ENCODE data around the gene GRK5.

Gene GRK5

GRCh38 chr10:119362122-119362521 is 154.8 kb downstream of the GRK5 start:
- H3K4me3 ChIP-seq (ENCODE audit: low read depth, low read length), result no peak overlapping the region
- TF ChIP-seq CTCF (IDR thresholded peaks at IDR 0.05; ENCODE audit: low read depth, low read length), result no peak

- no peak overlapping the region for H3K4me3 ChIP-seq (ENCODE audit: low read depth, low read length)
- no peak for TF ChIP-seq CTCF (IDR thresholded peaks at IDR 0.05; ENCODE audit: low read depth, low read length)
Observed at GRCh38 chr10:119364645-119365600, 157.6 kb downstream of the GRK5 start.

GRCh38 chr10:119365773-119366599 is 158.6 kb downstream of the GRK5 start:
- no peak overlapping the region for H3K4me3 ChIP-seq (ENCODE audit: low read depth, low read length)
- TF ChIP-seq CTCF (IDR thresholded peaks at IDR 0.05; ENCODE audit: low read depth, low read length), result no peak

GRCh38 chr10:119367841-119368549 is 160.6 kb downstream of the GRK5 start:
- no peak overlapping the region for H3K4me3 ChIP-seq (ENCODE audit: low read depth, low read length)
- no peak for TF ChIP-seq CTCF (IDR thresholded peaks at IDR 0.05; ENCODE audit: low read depth, low read length)

GRCh38 chr10:119368581-119368980 is 161.2 kb downstream of the GRK5 start:
- H3K4me3 ChIP-seq (ENCODE audit: low read depth, low read length), result no peak overlapping the region
- TF ChIP-seq CTCF (IDR thresholded peaks at IDR 0.05; ENCODE audit: low read depth, low read length), result no peak

- no peak for TF ChIP-seq CTCF (IDR thresholded peaks at IDR 0.05; ENCODE audit: low read depth, low read length)
- H3K4me3 ChIP-seq (ENCODE audit: low read depth, low read length), result no peak overlapping the region
Observed at GRCh38 chr10:119368991-119369869, 161.9 kb downstream of the GRK5 start.

All from WI38 (cell line).